ENCODE data around the gene R3HDM1. TPM values are rescaled to one million over a fixed set of nuclear protein-coding genes. Genes with fewer than 3 reads are reported as not detected.

The R3HDM1 gene
- polyA plus RNA-seq, 2 of the 4 experiments (the other 2 are of a cell fraction): 27.6 to 63.3 TPM

GRCh38 chr2:135633582-135633981 lies 102.3 kb downstream of the R3HDM1 start:
- DNase-seq (ENCODE audit: low read depth in 1 of 2, low spot score in 1 of 2): no peak
- WGBS (ENCODE audit: missing lambda C conversion rate): 93% methylated on average over 4 of the region's 4 CpGs
- Histone ChIP-seq H3K27ac (no peak overlapping the region), H3K4me1 (no peaks in the 10 kb centered on the region), H3K9me3 (no peaks in the 10 kb centered on the region), H3K4me2 (no peak overlapping the region), H3K4me3 (no peak overlapping the region)
- CTCF ChIA-PET: interaction anchor here (1.0 kb wide), 1 partner anchor 630 kb away, joined by 3 read pairs; no protein-coding TSS in a partner anchor
- FAIRE-seq: no peak
- TF ChIP-seq, protein P1, sequence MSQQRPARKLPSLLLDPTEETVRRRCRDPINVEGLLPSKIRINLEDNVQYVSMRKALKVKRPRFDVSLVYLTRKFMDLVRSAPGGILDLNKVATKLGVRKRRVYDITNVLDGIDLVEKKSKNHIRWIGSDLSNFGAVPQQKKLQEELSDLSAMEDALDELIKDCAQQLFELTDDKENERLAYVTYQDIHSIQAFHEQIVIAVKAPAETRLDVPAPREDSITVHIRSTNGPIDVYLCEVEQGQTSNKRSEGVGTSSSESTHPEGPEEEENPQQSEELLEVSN (IDR thresholded peaks at IDR 0.05; ENCODE audit: borderline replicate concordance, low read depth): no peak
- no peak for TF ChIP-seq MYC (IDR thresholded peaks at IDR 0.05; ENCODE audit: borderline replicate concordance, low read length)
- TF ChIP-seq NPAS2 (CRISPR knock-in tag; IDR thresholded peaks at IDR 0.05; ENCODE audit: borderline replicate concordance): no peak
- no peak for TF ChIP-seq MAZ (IDR thresholded peaks at IDR 0.05; ENCODE audit: borderline replicate concordance, low read depth, low read length)
- TF ChIP-seq GATA3 (IDR thresholded peaks at IDR 0.05; ENCODE audit: borderline replicate concordance): no peak
- no peak for TF ChIP-seq ZFP36 (IDR thresholded peaks at IDR 0.05; ENCODE audit: borderline replicate concordance, partially characterized antibody)
- TF ChIP-seq MAFK (IDR thresholded peaks at IDR 0.05; ENCODE audit: partially characterized antibody): no peak
- no peak for TF ChIP-seq PBX3 (IDR thresholded peaks at IDR 0.05)
- no peak for TF ChIP-seq FOSB (CRISPR knock-in tag; IDR thresholded peaks at IDR 0.05)
- TF ChIP-seq HOXB13 (CRISPR knock-in tag; IDR thresholded peaks at IDR 0.05; ENCODE audit: low read depth): no peak
- TF ChIP-seq ZSCAN20 (CRISPR knock-in tag; IDR thresholded peaks at IDR 0.05): no peak
- POLR2A ChIA-PET: no interaction called here
- ATAC-seq: no peak

GRCh38 chr2:135635212-135635835 lies 104.0 kb downstream of the R3HDM1 start:
- Histone ChIP-seq H3K4me1 (no peaks in the 10 kb centered on the region), H3K27ac (no peak overlapping the region), H3K4me3 (no peak overlapping the region), H3K4me2 (no peak overlapping the region), H3K9me3 (no peaks in the 10 kb centered on the region)
- 76% methylated on average over 6 of the region's 6 CpGs for WGBS (ENCODE audit: missing lambda C conversion rate)
- FAIRE-seq (no peak), DNase-seq (ENCODE audit: low read depth in 1 of 2, low spot score in 1 of 2) (no peak), ATAC-seq (no peak)
- ChIA-PET POLR2A (no interaction called here), CTCF (no interaction called here)
- TF ChIP-seq ZSCAN20 (CRISPR knock-in tag; IDR thresholded peaks at IDR 0.05): no peak
- TF ChIP-seq SREBF2 (IDR thresholded peaks at IDR 0.05): no peak

GRCh38 chr2:135636982-135637381 lies 105.7 kb downstream of the R3HDM1 start:
- Histone ChIP-seq H3K4me2 (no peak overlapping the region), H3K9me3 (no peaks in the 10 kb centered on the region), H3K27ac (no peak overlapping the region), H3K4me3 (no peak overlapping the region), H3K4me1 (no peaks in the 10 kb centered on the region)
- FAIRE-seq (no peak), ATAC-seq (no peak), DNase-seq (ENCODE audit: low read depth in 1 of 2, low spot score in 1 of 2) (no peak)
- TF ChIP-seq PBX3 (IDR thresholded peaks at IDR 0.05) (no peak), NFE2L2 (conservative IDR thresholded peaks at IDR 0.05; ENCODE audit: low read length) (no peak), MAX (IDR thresholded peaks at IDR 0.05) (no peak), ZC3H11A (IDR thresholded peaks at IDR 0.05) (no peak), FOSL2 (IDR thresholded peaks at IDR 0.05) (no peak), FOSL2 (CRISPR knock-in tag; IDR thresholded peaks at IDR 0.05) (no peak), HOXA7 (CRISPR knock-in tag; IDR thresholded peaks at IDR 0.05) (no peak)
- POLR2A ChIA-PET: no interaction called here
- CTCF ChIA-PET: no interaction called here
- WGBS (ENCODE audit: missing lambda C conversion rate): 96% methylated on average over 1 of the region's 1 CpG

Measured in A549 (cell line).